Activated B cell treated with CpG ODN at 0.5 μM for 24 hours (primary cell): ENCODE data around the gene CCDC71. TPM values are rescaled to one million over a fixed set of nuclear protein-coding genes. Genes with fewer than 3 reads are reported as not detected.
A peak's percentile ranks its signal among the peaks of the same experiment; 100 is the strongest.

Experiments used
- ATAC-seq: fragments of 200-7000 bp; cut with Tn5 transposase; one replicate; pipeline ENCODE4 v1.10.0; 2021; ENCODE audit warnings: low read depth, mild to moderate bottlenecking, moderate library complexity
- CTCF ChIA-PET: fragments of 350-600 bp; sonication (Branson Sonifier 250); formaldehyde crosslinking; loops from one replicate; lab custom pipeline; 2021; ENCODE audit warnings: antibody characterized with exemption; lab: Charles Lee
- POLR2A ChIA-PET: fragments of 350-600 bp; sonication (Branson Sonifier 250); formaldehyde crosslinking; loops from one replicate; lab custom pipeline; 2021; ENCODE audit warnings: antibody characterized with exemption; lab: Charles Lee
- DNase-seq: peaks from one replicate; pipeline ENCODE4 v3.0.0; 2022
- H3K27ac Mint-ChIP-seq: one replicate; pipeline ENCODE4 v1.8.0; 2020; ENCODE audit warnings: mixed read lengths
- H3K27me3 Mint-ChIP-seq: one replicate; pipeline ENCODE4 v1.8.0; 2021; ENCODE audit warnings: mixed read lengths
- H3K36me3 Mint-ChIP-seq: one replicate; pipeline ENCODE4 v1.8.0; 2021; ENCODE audit warnings: low read depth, mixed read lengths
- H3K4me1 Mint-ChIP-seq: one replicate; pipeline ENCODE4 v1.8.0; 2021; ENCODE audit warnings: mixed read lengths
- H3K4me3 Mint-ChIP-seq: one replicate; pipeline ENCODE4 v1.8.0; 2020; ENCODE audit warnings: mild to moderate bottlenecking, mixed read lengths
- H3K9me3 Mint-ChIP-seq: one replicate; pipeline ENCODE4 v1.8.0; 2020; ENCODE audit warnings: mixed read lengths
- intact Hi-C: fragments of 100-400 bp; cut with micrococcal nuclease; formaldehyde crosslinking; loops from one replicate; pipeline ENCODE4 v1.15.1; 2024
- total RNA-seq: library from RNA; stranded (reverse); gene quantifications from 2 replicates; pipeline ENCODE4 v1.2.3, GENCODE V29; 2022
- TF ChIP-seq, protein P1 (sequence below): fragments of 200-600 bp; IDR thresholded peaks from one replicate; pipeline ENCODE4 v1.8.0; 2022; ENCODE audit warnings: antibody characterized with exemption, mild to moderate bottlenecking

The CCDC71 gene
- total RNA-seq, 1 donor from 2014 or later, result 28.3 TPM

DNA sequence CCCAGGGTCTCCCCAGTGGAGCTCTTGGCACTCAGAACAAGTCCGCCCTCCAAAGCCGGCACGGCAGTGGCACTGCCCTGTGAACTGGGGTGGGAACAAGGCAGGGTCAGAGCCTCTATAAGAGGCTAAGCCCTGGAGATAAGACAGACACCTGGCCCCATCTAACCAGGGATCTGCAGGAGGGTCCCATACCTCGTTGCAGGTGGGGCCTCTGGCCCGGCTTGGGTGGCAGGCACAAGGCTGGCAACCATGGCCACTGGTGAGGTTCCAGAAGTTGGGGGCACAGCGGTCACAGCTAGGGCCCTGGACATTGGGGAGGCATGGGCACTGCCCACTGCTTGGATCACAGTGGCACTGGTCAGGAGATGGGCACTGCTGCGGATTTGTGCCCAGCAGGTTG lies 41.9 kb downstream of the CCDC71 start:
- ATAC-seq, result no peak
- CTCF ChIA-PET, result interaction anchor here (0.5 kb wide), 1 partner anchor 213 kb away, joined by 4 read pairs; no protein-coding TSS in a partner anchor
- no peak overlapping the region for H3K4me3 Mint-ChIP-seq
- H3K4me1 Mint-ChIP-seq, result peaks cover 12% of the 10 kb centered on the region
- DNase-seq, result no peak
- intact Hi-C loops, result no loop called here
- peaks cover 2% of the 10 kb centered on the region for H3K27me3 Mint-ChIP-seq
- no peaks in the 10 kb centered on the region for H3K9me3 Mint-ChIP-seq
- POLR2A ChIA-PET, result interaction anchor here (2.1 kb wide), 1 partner anchor 31 kb away, joined by 5 read pairs; the partner anchor contains the start of gene QRICH1
- TF ChIP-seq, protein P1, sequence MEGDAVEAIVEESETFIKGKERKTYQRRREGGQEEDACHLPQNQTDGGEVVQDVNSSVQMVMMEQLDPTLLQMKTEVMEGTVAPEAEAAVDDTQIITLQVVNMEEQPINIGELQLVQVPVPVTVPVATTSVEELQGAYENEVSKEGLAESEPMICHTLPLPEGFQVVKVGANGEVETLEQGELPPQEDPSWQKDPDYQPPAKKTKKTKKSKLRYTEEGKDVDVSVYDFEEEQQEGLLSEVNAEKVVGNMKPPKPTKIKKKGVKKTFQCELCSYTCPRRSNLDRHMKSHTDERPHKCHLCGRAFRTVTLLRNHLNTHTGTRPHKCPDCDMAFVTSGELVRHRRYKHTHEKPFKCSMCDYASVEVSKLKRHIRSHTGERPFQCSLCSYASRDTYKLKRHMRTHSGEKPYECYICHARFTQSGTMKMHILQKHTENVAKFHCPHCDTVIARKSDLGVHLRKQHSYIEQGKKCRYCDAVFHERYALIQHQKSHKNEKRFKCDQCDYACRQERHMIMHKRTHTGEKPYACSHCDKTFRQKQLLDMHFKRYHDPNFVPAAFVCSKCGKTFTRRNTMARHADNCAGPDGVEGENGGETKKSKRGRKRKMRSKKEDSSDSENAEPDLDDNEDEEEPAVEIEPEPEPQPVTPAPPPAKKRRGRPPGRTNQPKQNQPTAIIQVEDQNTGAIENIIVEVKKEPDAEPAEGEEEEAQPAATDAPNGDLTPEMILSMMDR, result no peak
- H3K27ac Mint-ChIP-seq, result no peak overlapping the region
- peaks cover 1% of the 10 kb centered on the region for H3K36me3 Mint-ChIP-seq

DNA sequence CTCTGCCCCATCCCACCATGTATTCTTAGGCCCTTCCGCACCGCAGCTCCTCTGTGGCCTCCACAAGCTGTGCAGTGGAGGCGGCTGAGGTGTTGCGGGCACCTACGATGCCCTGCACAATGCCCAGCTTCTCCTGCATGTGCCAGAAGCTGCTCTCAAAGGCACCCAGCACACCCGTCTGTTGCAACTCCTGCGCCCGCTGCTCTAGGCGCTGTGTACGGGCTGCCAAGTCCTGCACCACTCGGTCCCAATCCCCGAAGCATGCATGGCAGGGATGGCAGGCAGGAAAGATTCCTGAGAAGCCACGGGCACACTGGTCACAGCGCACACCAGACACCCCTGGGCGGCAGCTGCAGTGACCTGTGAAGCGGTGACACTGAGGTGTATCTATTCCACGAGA lies 42.4 kb downstream of the CCDC71 start:
- H3K4me1 Mint-ChIP-seq, result peaks cover 17% of the 10 kb centered on the region
- peaks cover 6% of the 10 kb centered on the region for H3K36me3 Mint-ChIP-seq
- no peak for ATAC-seq
- DNase-seq, result no peak
- no peaks in the 10 kb centered on the region for H3K9me3 Mint-ChIP-seq
- intact Hi-C loops, result no loop called here
- H3K4me3 Mint-ChIP-seq, result no peak overlapping the region
- TF ChIP-seq, protein P1, result no peak
- H3K27me3 Mint-ChIP-seq, result peaks cover under 1% of the 10 kb centered on the region
- ChIA-PET POLR2A (interaction anchor here (2.1 kb wide), 1 partner anchor 30 kb away, joined by 5 read pairs; the partner anchor contains the start of gene QRICH1), CTCF (interaction anchor here (0.5 kb wide), 1 partner anchor 214 kb away, joined by 4 read pairs; no protein-coding TSS in a partner anchor)
- H3K27ac Mint-ChIP-seq, result no peak overlapping the region

DNA sequence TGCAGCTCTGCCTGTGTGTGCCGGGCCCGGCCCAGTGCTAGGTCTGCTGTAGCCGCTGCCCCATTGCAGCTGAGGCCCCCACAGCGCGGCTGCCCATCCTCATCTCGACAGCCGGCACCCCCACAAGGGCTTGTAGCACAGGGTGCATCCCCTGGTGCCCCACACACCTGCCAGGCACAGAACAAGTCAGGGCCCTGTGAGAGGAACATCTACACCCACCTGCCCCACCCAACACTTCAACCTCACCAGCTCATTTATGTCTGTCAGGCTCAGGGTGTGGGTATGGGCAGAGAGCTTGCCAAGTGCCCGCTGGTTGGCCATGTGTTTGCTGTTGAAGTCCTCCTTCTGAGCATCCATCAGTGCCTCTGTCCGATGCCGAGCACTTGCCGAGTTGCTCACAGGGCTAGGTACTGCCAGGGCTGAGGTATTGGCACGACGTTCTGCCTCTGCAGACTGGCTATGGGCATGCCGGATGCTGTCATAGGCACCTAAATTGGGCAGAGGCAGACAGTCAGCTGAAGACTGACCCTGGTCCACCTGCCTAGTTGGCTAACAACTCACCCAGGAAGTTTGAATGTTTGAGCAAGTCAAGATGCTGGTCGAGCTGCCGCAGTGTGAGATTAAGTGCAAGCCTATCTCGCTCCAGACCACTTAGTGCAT lies 43.1 kb downstream of the CCDC71 start:
- no peak for ATAC-seq
- CTCF ChIA-PET, result no interaction called here

DNA sequence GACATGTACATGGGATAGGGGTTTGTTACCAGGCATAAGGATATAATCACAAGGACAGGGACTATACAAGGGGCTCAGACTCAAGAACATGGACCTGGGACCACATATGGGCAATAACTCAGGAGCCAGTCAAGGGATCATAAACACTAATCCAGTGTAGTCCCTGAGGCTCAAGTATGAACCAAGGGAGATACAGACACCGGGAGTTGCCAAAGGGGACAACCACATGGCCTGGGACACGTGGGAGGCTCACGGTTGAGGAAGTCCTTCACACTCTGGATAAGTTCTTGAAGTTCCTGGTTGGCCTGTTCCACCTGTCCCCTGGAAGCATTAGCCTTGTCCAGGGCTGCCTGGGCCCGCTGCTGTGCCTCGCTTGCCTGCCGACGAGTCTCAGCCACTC lies 43.7 kb downstream of the CCDC71 start:
- H3K27ac Mint-ChIP-seq, result peak overlapping the region; percentile 41
- POLR2A ChIA-PET, result interaction anchor here (2.1 kb wide), 1 partner anchor 29 kb away, joined by 5 read pairs; the partner anchor contains the start of gene QRICH1
- TF ChIP-seq, protein P1, result no peak

More for the DNA sequence above, 43.1 kb downstream of the CCDC71 start:
- no peak for DNase-seq
- H3K9me3 Mint-ChIP-seq, result no peaks in the 10 kb centered on the region
- H3K4me3 Mint-ChIP-seq, result no peak overlapping the region
- TF ChIP-seq, protein P1, result no peak
- H3K36me3 Mint-ChIP-seq, result peaks cover 10% of the 10 kb centered on the region
- POLR2A ChIA-PET, result interaction anchor here (2.1 kb wide), 1 partner anchor 30 kb away, joined by 5 read pairs; the partner anchor contains the start of gene QRICH1
- no peaks in the 10 kb centered on the region for H3K27me3 Mint-ChIP-seq
- no peak overlapping the region for H3K27ac Mint-ChIP-seq
- peaks cover 17% of the 10 kb centered on the region for H3K4me1 Mint-ChIP-seq
- intact Hi-C loops, result no loop called here

DNA sequence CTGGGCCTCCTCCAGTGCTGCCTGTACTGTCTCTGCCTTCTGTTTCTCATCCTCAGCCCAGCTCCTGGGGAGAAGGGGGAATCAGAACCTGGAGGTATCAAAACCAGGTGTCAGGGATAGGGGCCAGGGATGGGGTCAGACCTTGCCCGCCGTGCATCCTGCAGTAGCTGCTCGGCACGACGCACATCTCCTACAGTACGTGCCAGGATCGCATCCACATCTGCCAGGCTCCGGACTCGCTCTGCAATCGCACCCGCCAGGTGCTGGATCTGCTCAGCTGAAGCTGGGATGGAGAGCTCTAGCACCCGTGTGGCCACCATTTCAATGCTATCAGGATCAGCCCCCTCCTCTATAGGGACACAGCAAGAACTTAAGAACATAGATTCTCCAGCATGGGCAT lies 44.1 kb downstream of the CCDC71 start:
- Mint-ChIP-seq H3K27me3 (no peaks in the 10 kb centered on the region), H3K4me3 (peak overlapping the region; percentile 84), H3K27ac (peak overlapping the region; percentile 41), H3K36me3 (peaks cover 18% of the 10 kb centered on the region), H3K4me1 (peaks cover 17% of the 10 kb centered on the region), H3K9me3 (no peaks in the 10 kb centered on the region)
- ChIA-PET POLR2A (interaction anchor here (1.4 to 3.3 kb wide), 3 partner anchors 29 to 115 kb away, joined by 3 to 76 read pairs (median 10); partner anchors contain the start of genes QRICH1 and WDR6), CTCF (no interaction called here)
- intact Hi-C loops, result no loop called here
- no peak for ATAC-seq
- DNase-seq, result no peak
- TF ChIP-seq, protein P1, result no peak

More for the DNA sequence above, 43.7 kb downstream of the CCDC71 start:
- H3K36me3 Mint-ChIP-seq, result peaks cover 15% of the 10 kb centered on the region
- H3K9me3 Mint-ChIP-seq, result no peaks in the 10 kb centered on the region
- H3K4me3 Mint-ChIP-seq, result peak overlapping the region; percentile 84
- intact Hi-C loops, result no loop called here
- H3K4me1 Mint-ChIP-seq, result peaks cover 17% of the 10 kb centered on the region
- ATAC-seq (no peak), DNase-seq (no peak)
- H3K27me3 Mint-ChIP-seq, result no peaks in the 10 kb centered on the region
- CTCF ChIA-PET, result no interaction called here
